ENCODE measurements around the gene ETV3. TPM values are rescaled to one million over a fixed set of nuclear protein-coding genes. Genes with fewer than 3 reads are reported as not detected.

Gene ETV3
- total RNA-seq, 1 experiment from 2014 or later = 26.2 TPM

- ChIA-PET POLR2A (ENCODE audit: unreplicated experiment) (no interaction called here), CTCF (interaction anchor here (2.2 kb wide), 1 partner anchor 16 kb away, joined by 6 read pairs; no protein-coding TSS in a partner anchor)
- no peak for DNase-seq
- Histone ChIP-seq H3K4me3 (no peak overlapping the region), H3K4me1 (replicated peaks; ENCODE audit: insufficient read depth) (peaks cover 24% of the 10 kb centered on the region), H3K27ac (no peak overlapping the region), H3K79me2 (ENCODE audit: low read depth) (peaks cover 30% of the 10 kb centered on the region), H3K9me2 (ENCODE audit: insufficient read depth) (no peaks in the 10 kb centered on the region), H3K36me3 (ENCODE audit: low read depth) (peaks cover 8% of the 10 kb centered on the region; the same call in 1 of the 2 replicates), H4K20me1 (ENCODE audit: insufficient read depth) (peaks cover 11% of the 10 kb centered on the region; the same call in 1 of the 2 replicates), H3F3A (ENCODE audit: insufficient read depth, low read depth) (peaks cover 18% of the 10 kb centered on the region; the same call in 1 of the 2 replicates), H2AFZ (no peak overlapping the region), H3K27me3 (ENCODE audit: insufficient read depth, low read depth) (no peaks in the 10 kb centered on the region), H3K4me2 (no peak overlapping the region), H3K9me3 (ENCODE audit: insufficient read depth, low read depth) (no peaks in the 10 kb centered on the region)
- intact Hi-C loops (cut with micrococcal nuclease; ENCODE audit: unreplicated experiment) = no loop called here
- BruUV-seq (replicated peaks) = no TSS peak
- no peak for TF ChIP-seq CTCF (conservative IDR thresholded peaks at IDR 0.05)
- TF ChIP-seq EZH2 (IDR thresholded peaks at IDR 0.05; ENCODE audit: low read depth) = no peak
These were observed 1.9 kb upstream of the ETV3 start for GRCh38 chr1:157140063-157140588.

- no peaks in the 10 kb centered on the region for H3K9me2 ChIP-seq (ENCODE audit: insufficient read depth)
- CTCF ChIA-PET = interaction anchor here (2.2 kb wide), 1 partner anchor 17 kb away, joined by 6 read pairs; no protein-coding TSS in a partner anchor
- H4K20me1 ChIP-seq (ENCODE audit: insufficient read depth) = peaks cover 11% of the 10 kb centered on the region; the same call in 1 of the 2 replicates
- TF ChIP-seq EZH2 (IDR thresholded peaks at IDR 0.05; ENCODE audit: low read depth) (no peak), CTCF (conservative IDR thresholded peaks at IDR 0.05) (no peak)
- no peak for DNase-seq
- intact Hi-C loops (cut with micrococcal nuclease; ENCODE audit: unreplicated experiment) = loop anchor here (10.0 kb wide), 1 partner anchor 444 kb away; no protein-coding TSS in a partner anchor
- peak overlapping the region; percentile 78 for H3K27ac ChIP-seq
- H3K9me3 ChIP-seq (ENCODE audit: insufficient read depth, low read depth) = no peaks in the 10 kb centered on the region
- BruUV-seq (replicated peaks) = no TSS peak
- peak overlapping the region; percentile 96 for H3K4me2 ChIP-seq
- H2AFZ ChIP-seq = peak overlapping the region; percentile 86
- POLR2A ChIA-PET (ENCODE audit: unreplicated experiment) = interaction anchor here (0.6 kb wide), 1 partner anchor 9 kb away, joined by 11 read pairs; no protein-coding TSS in a partner anchor
- peak overlapping the region; percentile 86 for H3K4me3 ChIP-seq
- no peaks in the 10 kb centered on the region for H3K27me3 ChIP-seq (ENCODE audit: insufficient read depth, low read depth)
- H3F3A ChIP-seq (ENCODE audit: insufficient read depth, low read depth) = peaks cover 28% of the 10 kb centered on the region; the same call in 1 of the 2 replicates
- peaks cover 17% of the 10 kb centered on the region for H3K36me3 ChIP-seq (ENCODE audit: low read depth)
- peaks cover 33% of the 10 kb centered on the region for H3K4me1 ChIP-seq (replicated peaks; ENCODE audit: insufficient read depth)
- peaks cover 39% of the 10 kb centered on the region for H3K79me2 ChIP-seq (ENCODE audit: low read depth)
These were observed 989 bp upstream of the ETV3 start for GRCh38 chr1:157139052-157139715.

GRCh38 chr1:157137408-157138219 lies 581 bp downstream of the ETV3 start:
- Histone ChIP-seq H2AFZ (peak overlapping the region; percentile 86), H3K9me3 (ENCODE audit: insufficient read depth, low read depth) (no peaks in the 10 kb centered on the region), H3K27me3 (ENCODE audit: insufficient read depth, low read depth) (no peaks in the 10 kb centered on the region), H3F3A (ENCODE audit: insufficient read depth, low read depth) (peaks cover 42% of the 10 kb centered on the region), H4K20me1 (ENCODE audit: insufficient read depth) (peaks cover 11% of the 10 kb centered on the region; the same call in 1 of the 2 replicates), H3K79me2 (ENCODE audit: low read depth) (peaks cover 47% of the 10 kb centered on the region), H3K9me2 (ENCODE audit: insufficient read depth) (no peaks in the 10 kb centered on the region), H3K4me3 (peak overlapping the region; percentile 86), H3K4me2 (peak overlapping the region; percentile 96), H3K27ac (peak overlapping the region; percentile 78), H3K4me1 (replicated peaks; ENCODE audit: insufficient read depth) (peaks cover 48% of the 10 kb centered on the region), H3K36me3 (ENCODE audit: low read depth) (peaks cover 29% of the 10 kb centered on the region)
- BruUV-seq (replicated peaks) = no TSS peak
- CTCF ChIA-PET = interaction anchor here (0.6 to 2.1 kb wide), 4 partner anchors 17 to 473 kb away, joined by 4 to 9 read pairs (median 6); partner anchors contain the start of gene ETV3L
- TF ChIP-seq EZH2 (IDR thresholded peaks at IDR 0.05; ENCODE audit: low read depth) (no peak), CTCF (conservative IDR thresholded peaks at IDR 0.05) (no peak)
- POLR2A ChIA-PET (ENCODE audit: unreplicated experiment) = interaction anchor here (0.7 kb wide), 1 partner anchor 220 kb away, joined by 7 read pairs; no protein-coding TSS in a partner anchor
- intact Hi-C loops (cut with micrococcal nuclease; ENCODE audit: unreplicated experiment) = loop anchor here (10.0 kb wide), 1 partner anchor 443 kb away; no protein-coding TSS in a partner anchor
- no peak for DNase-seq
